HG03045 (cell line): Measurements from ENCODE around the gene PLD5.
"Not testable (repeated sequence)": the region's sequence is repeated elsewhere in the genome, so short reads cannot be mapped to it uniquely, and the experiment has no call there.

Source experiments
- ATAC-seq: cut with Tn5 transposase; IDR thresholded peaks from one replicate; pipeline ENCODE4 v1.9.1; 2021; ENCODE audit warnings: mild to moderate bottlenecking, moderate library complexity; ENCODE audit not compliant: unreplicated experiment

Gene PLD5

GRCh38 chr1:242427519-242427918 lies 97.0 kb downstream of the PLD5 start:
- ATAC-seq: no peak

- ATAC-seq: no peak
Measured at GRCh38 chr1:242426271-242426905, 98.1 kb downstream of the PLD5 start.

DNA sequence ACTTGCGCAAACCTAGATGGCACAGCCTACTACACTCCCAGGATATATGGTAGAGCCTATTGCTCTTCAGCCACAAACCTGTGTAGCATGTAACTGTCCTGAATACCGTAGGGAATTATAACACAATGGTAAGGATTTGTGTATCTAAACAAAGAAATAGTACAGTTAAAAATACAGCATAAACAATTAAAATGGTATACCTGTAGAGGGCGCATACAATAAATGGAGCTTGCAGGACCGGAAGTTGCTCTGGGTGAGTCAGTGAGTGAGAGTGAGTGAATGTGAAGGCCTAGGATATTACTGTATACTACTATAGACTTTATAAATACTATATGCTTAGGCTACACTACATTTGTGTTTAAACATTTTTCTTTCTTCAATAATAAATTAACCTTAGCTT lies 99.3 kb downstream of the PLD5 start:
- ATAC-seq: no peak

- ATAC-seq: no peak
Measured at GRCh38 chr1:242416657-242417056, 107.8 kb downstream of the PLD5 start.

DNA sequence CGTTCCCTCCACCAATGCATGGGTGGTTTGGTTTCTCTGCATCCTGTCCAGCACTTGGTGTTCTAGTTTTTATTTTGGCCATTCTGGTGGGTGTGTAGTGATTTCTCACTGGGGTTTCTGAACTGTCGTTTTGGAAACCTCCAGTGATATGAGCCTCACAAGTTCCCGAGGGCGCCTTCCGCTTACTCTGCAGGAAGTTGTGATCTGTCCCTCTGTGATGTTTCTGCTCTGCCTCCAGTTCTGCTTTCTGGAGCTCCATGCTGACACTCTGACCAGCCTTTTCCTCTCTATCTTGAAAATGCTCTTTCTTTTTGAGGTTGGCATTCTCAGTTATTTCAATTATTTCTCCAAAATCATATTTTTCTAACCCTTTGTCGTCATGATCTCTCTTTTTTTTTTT lies 111.6 kb downstream of the PLD5 start:
- no peak for ATAC-seq

DNA sequence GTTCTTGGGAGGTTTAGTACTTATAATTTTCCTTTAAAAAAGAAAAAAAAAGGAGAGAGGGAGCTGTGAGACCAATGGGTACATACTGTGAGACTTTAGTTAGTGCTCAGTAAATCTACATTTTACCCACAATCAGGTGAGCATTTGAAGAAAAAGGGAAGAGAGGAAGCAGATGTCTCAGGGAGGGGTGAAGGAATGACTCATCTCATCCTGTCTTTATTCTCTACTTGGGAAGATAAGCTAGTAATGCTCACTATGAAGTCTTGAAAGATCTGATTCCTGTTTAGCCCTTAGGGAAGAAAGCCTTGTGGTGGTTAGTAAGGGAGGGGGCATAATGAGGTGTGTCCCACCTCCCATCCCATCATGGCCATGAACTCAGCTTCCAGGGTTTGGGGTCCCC lies 112.6 kb downstream of the PLD5 start:
- no peak for ATAC-seq

GRCh38 chr1:242405947-242406346 lies 118.5 kb downstream of the PLD5 start:
- ATAC-seq: no peak

GRCh38 chr1:242404296-242404695 lies 120.2 kb downstream of the PLD5 start:
- ATAC-seq: no peak

DNA sequence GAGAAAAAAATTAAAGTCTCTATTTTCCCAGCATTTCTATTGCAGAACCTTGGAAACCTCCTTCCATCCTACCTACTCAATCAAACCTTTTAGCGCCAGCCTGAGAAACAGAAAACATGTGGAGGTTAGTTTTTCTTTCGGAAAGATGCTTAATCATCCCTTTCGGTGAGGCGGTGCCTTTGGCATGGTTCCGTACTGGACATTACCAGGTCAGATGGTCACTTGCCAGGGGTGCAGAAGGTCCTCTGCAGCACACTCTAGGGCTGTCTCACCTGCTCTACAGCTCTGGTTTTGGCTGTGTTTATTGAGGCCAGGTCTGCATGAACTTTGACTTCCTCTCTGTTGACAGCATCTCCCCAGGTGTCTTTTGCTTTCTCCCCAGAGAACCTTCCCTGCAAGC lies 121.5 kb downstream of the PLD5 start:
- no peak for ATAC-seq

- no peak for ATAC-seq
Measured at GRCh38 chr1:242401937-242402336, 122.6 kb downstream of the PLD5 start.

GRCh38 chr1:242398351-242398750 lies 126.1 kb downstream of the PLD5 start:
- ATAC-seq: no peak

- no peak for ATAC-seq
Measured at GRCh38 chr1:242391896-242392295, 132.6 kb downstream of the PLD5 start.

DNA sequence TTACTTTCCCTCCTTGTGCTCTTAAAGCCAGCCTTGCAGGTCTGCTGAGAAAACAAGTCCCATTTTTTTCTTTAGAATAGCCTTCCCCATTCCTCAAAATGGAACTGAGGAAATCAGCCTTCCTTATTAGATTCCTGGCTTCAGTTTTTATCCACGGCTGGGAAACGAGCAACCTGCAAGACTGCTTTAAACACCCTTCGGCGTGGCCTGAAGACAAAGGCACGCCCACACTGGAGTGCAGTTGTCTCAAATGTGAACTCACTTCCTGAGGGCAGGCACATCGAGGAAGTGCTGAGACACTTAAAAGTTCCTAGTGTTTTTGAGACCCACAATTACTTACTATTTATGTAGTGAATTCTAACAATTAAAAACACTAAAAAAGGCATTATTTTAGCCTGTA lies 148.4 kb downstream of the PLD5 start:
- ATAC-seq: not testable (repeated sequence)

GRCh38 chr1:242350446-242350845 lies 174.1 kb downstream of the PLD5 start:
- ATAC-seq: not testable (repeated sequence)

- no peak for ATAC-seq
Measured at GRCh38 chr1:242349636-242350035, 174.9 kb downstream of the PLD5 start.

DNA sequence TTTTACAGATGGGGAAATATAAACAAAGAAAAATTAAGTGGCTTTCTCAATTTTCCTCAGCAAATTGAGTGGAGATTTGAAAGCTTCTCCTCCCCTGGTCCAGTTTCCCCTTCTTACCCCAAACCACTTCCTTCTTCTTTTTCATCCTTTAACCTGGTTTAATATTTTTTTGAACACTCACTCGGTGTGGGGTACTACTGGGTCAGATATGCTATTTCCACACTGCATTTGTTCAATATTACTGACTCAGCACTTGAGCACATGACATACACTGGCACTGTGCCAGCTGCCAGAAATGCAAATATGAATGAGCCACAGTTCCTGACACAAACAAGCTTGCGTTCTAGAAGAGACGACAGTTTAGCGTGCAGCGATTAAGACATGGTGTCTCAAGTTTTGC lies 193.6 kb downstream of the PLD5 start:
- not testable (repeated sequence) for ATAC-seq

GRCh38 chr1:242327381-242327780 lies 197.1 kb downstream of the PLD5 start:
- not testable (repeated sequence) for ATAC-seq

- ATAC-seq: not testable (repeated sequence)
Measured at GRCh38 chr1:242321981-242322380, 202.5 kb downstream of the PLD5 start.

- ATAC-seq: no peak
Measured at GRCh38 chr1:242318140-242318539, 206.4 kb downstream of the PLD5 start.

DNA sequence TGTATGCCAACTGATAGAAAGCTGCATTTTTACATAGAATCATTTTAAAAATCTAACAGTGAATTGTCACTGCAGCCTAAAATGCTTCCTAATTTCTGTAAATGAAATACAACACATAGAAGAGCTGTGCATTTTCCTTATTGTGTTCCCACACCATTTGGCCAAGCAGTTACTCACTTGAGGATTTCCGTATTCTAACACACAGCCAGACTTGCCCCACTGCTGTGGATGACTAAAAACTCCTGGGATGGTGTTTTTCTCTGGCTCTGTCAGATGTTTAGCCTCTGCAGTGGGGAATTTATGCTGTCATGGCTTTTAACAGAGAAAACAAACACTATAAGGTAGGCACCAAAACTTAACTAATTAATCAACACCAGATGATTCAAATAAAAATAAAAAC lies 209.6 kb downstream of the PLD5 start:
- not testable (repeated sequence) for ATAC-seq

- ATAC-seq: not testable (repeated sequence)
Measured at GRCh38 chr1:242314085-242314649, 210.3 kb downstream of the PLD5 start.

DNA sequence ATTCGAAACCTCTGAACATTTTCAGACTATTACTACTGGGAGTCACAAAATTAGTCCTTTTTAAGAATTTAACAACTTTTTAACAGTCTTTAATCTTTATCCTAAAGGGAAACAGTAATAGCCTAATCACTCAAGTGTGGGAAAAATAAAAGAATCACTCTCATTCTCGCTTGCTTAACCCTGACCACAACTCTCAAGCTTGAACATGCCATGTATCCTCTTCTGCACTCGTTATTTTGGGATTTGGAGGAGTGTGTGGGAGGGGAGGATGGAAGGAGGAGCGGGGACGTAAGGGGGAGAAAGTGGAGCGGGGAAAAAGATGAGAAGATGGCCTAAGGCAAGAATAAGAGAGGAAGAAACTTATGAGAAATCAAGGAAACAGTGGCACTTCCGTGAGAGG lies 215.8 kb downstream of the PLD5 start:
- not testable (repeated sequence) for ATAC-seq

DNA sequence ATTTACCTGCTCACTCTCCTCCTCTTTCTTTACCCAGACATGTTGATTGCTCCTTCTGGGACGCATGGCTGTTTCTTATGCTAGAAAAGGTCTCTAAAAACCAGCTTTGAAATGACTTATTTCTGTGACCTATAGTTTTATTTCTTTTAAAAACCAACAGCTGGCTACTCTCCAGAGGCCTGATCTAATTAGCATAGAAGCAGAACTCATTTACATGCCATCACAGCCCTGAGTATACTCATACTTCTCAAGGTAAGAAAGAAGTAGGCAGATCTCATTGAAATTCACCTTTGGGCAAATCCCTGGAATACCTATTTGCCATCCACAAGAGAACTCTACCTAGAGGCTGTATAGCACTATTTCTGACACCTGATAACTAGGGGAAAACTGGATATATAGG lies 230.7 kb downstream of the PLD5 start:
- not testable (repeated sequence) for ATAC-seq
